CD4-positive, alpha-beta T cell treated with Interleukin-1 beta for 1 hour (primary cell): ENCODE results near the gene NIM1K.
"Not testable (repeated sequence)": the region's sequence is repeated elsewhere in the genome, so short reads cannot be mapped to it uniquely, and the experiment has no call there.

ENCODE experiments used
- DNase-seq, 2 donors: peaks; one replicate each; pipeline ENCODE4 v3.0.0-alpha.2; 2020 to 2022

The NIM1K gene

DNA sequence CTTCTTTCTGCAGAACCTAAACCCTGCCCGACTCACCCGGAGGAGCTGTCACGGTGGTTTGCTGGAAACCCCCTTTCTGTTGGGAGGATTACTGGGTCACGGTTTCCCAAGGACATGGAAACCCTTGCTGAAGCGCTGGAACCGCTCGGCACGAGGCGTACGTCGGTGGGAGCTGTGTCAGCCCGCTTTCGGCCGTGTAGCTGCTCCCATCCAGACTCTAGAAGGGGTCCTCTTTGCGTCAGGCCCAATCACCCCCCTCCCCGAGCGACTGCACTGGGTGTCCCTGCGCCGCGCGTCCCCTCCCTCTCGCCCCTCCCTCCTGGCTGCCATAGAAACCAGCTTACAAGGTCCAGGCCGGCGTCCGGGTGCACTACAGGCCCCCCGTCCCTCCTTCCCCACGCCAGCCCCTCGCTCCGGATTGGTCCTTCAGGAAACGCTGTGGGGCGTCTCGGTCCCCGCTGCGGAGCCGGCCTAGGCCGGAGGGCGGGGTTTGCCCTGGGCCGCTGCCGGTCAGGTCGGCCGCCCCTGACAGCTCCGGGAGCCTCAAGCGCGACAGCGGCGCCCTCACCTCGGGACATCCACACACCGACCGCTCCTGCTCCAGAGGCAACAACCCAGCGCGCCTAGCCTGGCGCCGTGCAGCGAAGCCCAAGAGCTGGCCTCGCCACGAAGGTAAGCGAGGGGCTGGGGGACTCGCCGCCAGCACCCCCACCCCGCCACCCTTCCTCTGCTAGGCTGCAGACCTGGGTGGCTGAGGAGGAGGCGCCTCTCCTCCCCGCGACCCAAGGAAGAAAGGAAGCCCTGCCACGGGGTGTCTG, at the start of gene NIM1K:
NIM1K (plus strand) TSS at position 486 of the 818 bp plus-strand sequence. CDS start 53,551 bp downstream, outside the sequence.
- DNase-seq, result peak; percentile 19 to 21

GRCh38 chr5:43145071-43145470, 47.0 kb upstream of the NIM1K start:
- no peak for DNase-seq

DNA sequence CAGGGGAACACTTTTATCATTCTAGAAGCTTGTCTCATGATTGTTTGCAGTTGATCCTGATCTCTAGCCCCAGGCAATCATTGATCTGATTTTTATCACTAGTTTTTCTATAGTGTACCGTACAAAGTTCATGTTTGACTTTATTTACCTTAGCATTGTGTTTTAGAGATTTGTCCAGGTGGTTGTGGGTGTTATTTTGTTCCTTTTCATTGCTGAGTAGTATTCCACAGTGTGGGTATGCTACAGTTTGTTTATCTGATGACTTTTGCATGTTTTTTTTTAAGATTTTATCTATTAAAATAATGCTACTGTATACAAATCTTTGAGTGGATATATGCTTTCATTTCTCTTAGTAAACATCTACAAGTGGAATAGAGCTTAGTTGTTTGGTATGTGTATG, 45.1 kb upstream of the NIM1K start:
- no peak for DNase-seq

DNA sequence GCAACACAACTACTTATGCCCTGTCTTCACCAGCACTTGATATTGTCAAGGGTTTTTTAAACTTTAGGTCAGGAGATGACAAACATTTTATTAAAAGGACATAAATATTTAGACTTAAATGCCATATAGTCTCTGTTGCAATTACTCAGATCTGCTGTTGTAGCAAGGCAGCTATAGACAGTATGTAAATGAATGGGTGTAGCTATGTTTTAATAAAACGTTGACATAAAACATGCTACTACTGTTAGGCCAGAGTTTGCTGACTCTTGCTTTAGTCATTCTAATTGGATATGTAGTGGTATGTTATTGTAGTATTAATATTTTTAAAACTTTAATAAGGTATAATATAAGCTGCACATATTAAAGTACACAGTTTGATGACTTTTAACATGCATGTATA, 43.6 kb upstream of the NIM1K start:
- no peak for DNase-seq

- no peak for DNase-seq
Observed at GRCh38 chr5:43149231-43149630, 42.8 kb upstream of the NIM1K start.

- no peak for DNase-seq
Observed at GRCh38 chr5:43150075-43150474, 42.0 kb upstream of the NIM1K start.

DNA sequence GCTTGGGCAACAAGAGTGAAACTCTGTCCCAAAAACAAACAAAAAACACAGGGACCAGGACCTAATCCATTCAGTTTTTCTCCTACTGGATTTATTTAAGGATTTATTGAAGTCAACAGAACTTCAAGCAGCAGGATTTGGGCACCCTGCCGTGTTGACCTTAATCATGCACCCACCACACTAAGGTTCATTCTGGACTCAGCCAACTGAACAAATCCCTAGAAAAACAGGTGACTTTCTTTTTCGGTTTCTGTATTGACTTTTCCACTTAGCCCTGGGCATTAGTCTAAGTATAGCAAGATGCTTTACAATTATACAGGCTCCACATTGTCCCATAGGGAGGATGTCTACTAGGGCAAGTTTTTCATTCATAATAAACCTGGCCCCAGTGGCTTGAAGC, 41.3 kb upstream of the NIM1K start:
- DNase-seq, result no peak

DNA sequence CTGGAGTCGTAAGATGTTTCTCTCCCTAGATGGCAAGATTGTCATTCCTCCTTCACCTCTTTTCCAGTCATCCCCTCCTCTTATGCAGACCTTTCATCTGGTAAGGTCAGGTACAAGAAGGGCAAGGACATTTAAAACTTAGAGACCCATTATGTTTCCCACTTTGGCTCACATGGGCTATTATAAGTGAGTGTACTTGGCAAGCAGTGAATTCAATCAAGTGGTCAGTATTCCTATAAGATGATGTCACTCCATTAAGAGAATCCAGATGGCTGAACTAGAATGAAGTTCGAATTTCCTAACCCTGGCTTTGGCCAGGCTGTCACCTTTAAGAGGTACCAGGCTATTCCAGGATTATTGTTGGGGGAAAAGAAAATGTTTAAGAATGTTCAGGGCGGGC, 39.1 kb upstream of the NIM1K start:
- DNase-seq, result no peak

DNA sequence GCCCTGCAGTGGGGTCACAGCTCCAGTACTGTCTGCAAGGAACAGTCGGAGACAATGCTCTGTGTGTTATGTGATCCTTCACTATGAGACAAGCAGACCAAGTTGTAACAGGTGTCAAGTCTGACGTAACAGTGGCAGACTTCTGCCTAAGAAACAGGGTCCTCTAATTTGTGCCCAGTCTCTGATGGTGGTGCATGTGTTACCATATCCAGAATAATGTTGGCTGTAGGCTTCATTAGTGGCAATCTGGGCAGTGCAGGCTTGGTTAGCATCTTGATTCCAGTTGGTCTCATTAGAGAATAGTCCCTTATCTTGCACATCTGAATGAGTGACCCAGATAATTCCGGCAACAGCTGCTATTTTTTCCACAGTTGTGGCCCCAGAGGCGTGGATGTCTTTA, 37.6 kb upstream of the NIM1K start:
- DNase-seq, result no peak

GRCh38 chr5:43155394-43156096, 36.5 kb upstream of the NIM1K start:
- DNase-seq, result no peak

DNA sequence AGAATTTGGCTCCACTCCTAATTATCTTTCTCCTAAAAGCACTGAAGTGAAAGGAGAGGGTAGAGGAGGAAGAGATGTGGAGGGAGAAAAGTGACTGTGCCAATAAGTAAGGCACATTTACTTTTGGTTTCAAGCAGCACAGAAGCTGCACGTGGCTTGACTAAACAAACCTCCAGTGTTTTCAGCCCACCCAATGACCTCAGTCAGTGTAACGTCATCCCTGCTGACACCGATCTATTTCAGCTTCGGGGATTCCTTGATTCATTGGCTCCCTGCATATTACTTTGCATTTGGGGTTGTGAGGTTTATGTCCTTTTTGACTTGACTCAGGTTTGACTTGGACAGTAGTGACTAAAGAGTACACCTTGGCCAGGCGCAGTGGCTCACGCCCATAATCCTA, 35.6 kb upstream of the NIM1K start:
- DNase-seq, result no peak

DNA sequence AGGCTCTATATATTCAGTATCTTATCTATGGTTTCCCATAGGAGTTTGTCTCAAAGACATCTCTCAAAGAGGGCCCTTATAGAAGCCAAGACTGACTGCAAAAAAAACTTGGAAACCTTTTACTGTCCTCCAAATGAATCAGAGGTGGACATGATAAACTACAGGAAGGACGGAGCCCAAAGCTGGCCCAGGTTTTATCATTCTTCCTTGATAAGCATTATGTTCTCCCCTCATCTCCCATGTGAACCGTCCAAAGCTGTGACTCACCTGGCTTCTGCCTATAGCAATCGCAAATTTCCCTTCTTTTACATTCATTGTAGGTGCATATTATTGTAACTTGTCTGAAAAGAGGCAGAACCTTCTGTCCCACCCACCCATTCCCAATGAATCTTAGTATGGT, 35.0 kb upstream of the NIM1K start:
- no peak for DNase-seq

DNA sequence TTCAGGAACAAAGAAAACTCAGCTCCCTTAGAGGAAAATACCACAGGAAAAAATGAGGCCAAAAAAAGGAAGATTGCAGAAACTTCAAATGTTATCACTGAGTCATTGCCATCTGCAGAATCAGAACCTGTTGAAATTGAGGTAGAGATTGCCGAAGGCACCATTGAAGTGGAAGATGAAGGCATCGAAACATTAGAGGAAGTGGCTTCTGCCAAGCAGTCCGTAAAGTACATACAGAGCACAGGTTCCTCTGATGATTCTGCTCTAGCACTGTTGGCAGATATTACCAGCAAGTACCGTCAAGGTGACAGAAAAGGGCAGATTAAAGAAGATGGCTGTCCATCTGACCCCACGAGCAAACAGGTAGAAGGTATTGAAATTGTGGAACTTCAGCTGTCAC, 30.8 kb upstream of the NIM1K start:
- DNase-seq, result peak; percentile 13 to 17

DNA sequence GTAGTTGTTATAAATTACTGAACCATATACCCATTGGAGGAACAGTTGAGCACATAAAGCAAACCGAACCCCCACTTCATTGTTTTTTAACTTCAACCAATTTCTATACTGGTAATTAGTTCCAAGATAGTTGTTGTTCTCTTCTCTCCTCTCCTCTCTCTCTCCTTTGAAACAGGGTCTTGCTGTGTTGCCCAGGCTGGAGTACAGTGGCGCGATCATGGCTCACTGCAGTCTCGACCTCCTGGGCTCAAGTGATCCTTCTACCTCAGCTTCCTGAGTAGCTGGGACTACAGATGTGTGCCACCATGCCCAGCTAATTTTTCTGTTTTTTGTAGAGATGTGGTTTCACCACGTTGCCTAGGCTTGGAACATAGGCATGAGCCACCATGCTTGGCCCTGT, 27.2 kb upstream of the NIM1K start:
- DNase-seq, result not testable (repeated sequence)

GRCh38 chr5:43165323-43165722, 26.7 kb upstream of the NIM1K start:
- DNase-seq, result no peak

DNA sequence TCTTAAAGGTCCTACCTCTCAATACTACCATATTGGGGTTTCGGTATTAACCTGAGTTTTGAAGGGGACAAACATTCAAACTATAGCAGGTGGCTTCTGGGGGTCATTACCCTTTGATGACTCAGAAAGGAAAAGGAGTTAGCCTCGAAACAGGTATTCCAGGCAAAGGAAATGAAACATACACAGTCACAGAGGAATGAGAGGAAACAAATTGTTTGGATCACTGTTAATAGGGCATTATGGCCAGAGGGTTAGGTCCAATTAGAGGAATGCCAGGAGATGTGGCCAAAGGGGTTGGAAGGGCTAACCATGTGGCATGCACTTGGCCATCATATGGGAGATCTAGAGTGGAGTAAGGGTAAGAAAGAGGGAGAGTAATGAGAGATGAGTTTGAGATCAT, 23.9 kb upstream of the NIM1K start:
- no peak for DNase-seq

- DNase-seq, result no peak
Observed at GRCh38 chr5:43171451-43171850, 20.6 kb upstream of the NIM1K start.

DNA sequence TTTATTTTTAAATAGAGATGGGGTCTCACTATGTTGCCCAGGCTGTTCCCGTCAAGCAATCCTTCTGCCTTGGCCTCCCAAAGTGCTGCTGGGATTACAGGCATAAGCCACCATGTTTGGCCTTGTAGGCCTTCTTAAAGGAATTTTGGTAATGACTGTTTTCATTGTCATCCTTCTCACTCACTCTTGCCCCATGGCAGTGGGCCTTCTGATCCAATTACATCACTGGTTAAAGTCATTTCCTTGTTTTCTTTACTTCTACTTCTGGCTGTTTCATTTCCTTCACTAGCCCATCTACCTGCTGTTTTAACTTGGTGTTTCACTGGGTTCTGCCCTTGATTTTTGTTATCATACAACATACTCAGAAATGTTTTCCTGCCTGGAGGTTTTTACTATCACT, 20.1 kb upstream of the NIM1K start:
- DNase-seq, result no peak

DNA sequence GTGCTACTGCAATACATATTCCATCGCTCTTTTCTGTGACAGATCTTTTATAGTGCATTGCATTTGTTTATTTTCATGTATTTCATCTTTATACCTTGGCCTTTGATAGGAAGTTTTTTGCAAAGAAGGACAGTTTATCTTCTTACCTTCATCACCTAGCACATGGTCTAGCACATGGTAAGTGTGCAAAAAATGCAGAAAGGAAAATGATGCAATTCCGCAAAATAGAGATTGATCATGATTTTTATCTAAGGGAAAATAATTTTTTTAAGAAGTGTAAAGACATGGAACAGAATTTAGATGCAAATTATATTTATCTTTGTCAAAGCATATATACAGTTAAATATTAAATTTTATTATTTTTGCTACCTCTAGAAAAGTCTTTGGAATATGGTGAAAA, 19.2 kb upstream of the NIM1K start:
- no peak for DNase-seq

GRCh38 chr5:43174586-43174985, 17.4 kb upstream of the NIM1K start:
- DNase-seq, result no peak

DNA sequence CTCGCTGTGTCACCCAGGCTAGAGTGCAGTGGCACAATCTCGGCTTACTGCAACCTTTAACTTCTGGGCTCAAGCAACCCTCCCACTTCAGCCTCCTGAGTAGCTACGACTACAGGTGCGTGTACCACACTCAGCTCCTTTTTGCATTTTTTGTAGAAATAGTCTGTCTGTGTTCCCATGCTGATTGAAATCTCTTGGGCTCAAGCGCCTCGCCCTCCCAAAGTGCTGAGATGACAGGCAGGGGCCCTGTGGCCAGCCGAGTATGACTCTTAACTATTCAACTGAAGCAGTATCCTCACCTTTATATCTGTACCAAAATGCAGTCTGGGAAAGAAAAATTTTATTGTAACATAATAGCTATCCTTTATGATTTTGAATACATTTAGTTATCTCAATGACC, 12.2 kb upstream of the NIM1K start:
- no peak for DNase-seq

GRCh38 chr5:43182421-43182820, 9.6 kb upstream of the NIM1K start:
- no peak for DNase-seq

GRCh38 chr5:43183101-43183500, 8.9 kb upstream of the NIM1K start:
- DNase-seq, result not testable (repeated sequence)
